ENCODE data around the gene BRPF3. TPM values are rescaled to one million over a fixed set of nuclear protein-coding genes. Genes with fewer than 3 reads are reported as not detected.

BRPF3 gene
- total RNA-seq, 1 experiment from 2014 or later: 43.4 TPM

DNA sequence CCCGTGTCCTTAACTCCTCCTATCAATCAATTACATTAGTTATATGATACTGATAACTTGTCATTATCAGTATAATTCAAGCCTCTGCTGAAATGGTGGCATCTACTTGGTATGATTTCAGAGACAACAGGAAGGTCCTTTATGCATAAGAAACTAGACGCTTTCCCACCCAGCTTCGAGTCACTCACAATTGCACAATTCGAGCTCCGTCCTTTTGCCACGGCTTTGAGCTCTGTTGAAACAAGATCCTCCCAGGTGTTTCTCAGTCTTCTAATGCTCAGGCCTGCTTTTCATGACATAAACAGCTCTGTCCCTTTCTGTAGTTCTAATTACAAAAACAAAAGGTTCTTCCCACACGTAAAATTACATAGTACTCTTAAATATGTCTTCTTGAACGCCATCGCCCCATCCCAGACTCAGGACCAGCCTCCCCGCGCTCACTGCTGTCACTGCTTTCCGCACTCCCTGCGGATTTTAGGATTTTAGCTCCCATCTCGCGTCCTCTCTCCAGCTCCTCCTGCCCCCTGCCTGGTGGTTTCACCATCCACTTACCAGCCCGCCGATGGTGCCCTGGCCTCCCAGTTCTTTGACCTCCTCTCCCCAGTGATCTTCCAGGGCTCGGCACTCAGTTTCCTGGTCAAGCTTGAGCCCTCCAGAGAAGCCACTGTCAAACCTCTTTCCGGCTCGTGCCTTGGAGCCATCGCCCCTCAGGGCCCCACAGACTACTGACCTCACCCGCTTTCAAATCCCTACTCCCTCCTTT lies 50.1 kb downstream of the BRPF3 start:
- H3K4me2 ChIP-seq (ENCODE audit: insufficient read depth, insufficient read length, low read length): no peak overlapping the region
- no peak overlapping the region for H3K27ac ChIP-seq (ENCODE audit: insufficient read length, low read depth, low read length)
- no peak overlapping the region for H2BK15ac ChIP-seq (ENCODE audit: low read depth, low read length)
- no peak overlapping the region for H3K56ac ChIP-seq (ENCODE audit: insufficient read length, low read depth, low read length)
- no peak overlapping the region for H3K9ac ChIP-seq (ENCODE audit: extremely low read depth, insufficient read length, low read length)
- H2AK5ac ChIP-seq (ENCODE audit: insufficient read length, low read length): no peak overlapping the region
- no peak overlapping the region for H3T11ph ChIP-seq (ENCODE audit: low read length)
- Mint-ChIP-seq H3K4me1 (peaks cover 48 to 65% of the 10 kb centered on the region in 2 experiments), H3K4me3 (no peak overlapping the region), H3K27ac (peak overlapping the region in 2 of 3 experiments; percentile 13 to 19; a peak in 2 of 7 replicates), H3K36me3 (ENCODE audit: insufficient read depth in 1 of 3, low read depth in 3 of 3) (no peaks in the 10 kb centered on the region; a peak in 1 of 7 replicates), H3K27me3 (ENCODE audit: low read depth) (no peaks in the 10 kb centered on the region; the same call in 1 of the 2 replicates), H3K9me3 (no peaks in the 10 kb centered on the region)
- no peak for TF ChIP-seq CTCF (conservative IDR thresholded peaks at IDR 0.05)
- no peak overlapping the region for H4K8ac ChIP-seq (replicated peaks; ENCODE audit: insufficient read length, low read depth, low read length)
- H3K27me3 ChIP-seq (ENCODE audit: insufficient read depth, low read length): no peaks in the 10 kb centered on the region
- H4K5ac ChIP-seq (ENCODE audit: insufficient read length, low read depth, low read length): no peak overlapping the region
- no peaks in the 10 kb centered on the region for H4K20me1 ChIP-seq (ENCODE audit: control insufficient read depth, insufficient read depth, insufficient read length)
- H3K4ac ChIP-seq (ENCODE audit: low read depth, low read length): no peak overlapping the region
- H3K79me1 ChIP-seq (ENCODE audit: insufficient read depth, low read depth, low read length, poor library complexity, severe bottlenecking): no peaks in the 10 kb centered on the region
- no peak overlapping the region for H3K14ac ChIP-seq (ENCODE audit: insufficient read depth, low read length)
- no peak overlapping the region for H3K18ac ChIP-seq (ENCODE audit: insufficient read length, low read depth, low read length)
- no peak overlapping the region for H2AFZ ChIP-seq (ENCODE audit: low read length)
- no peaks in the 10 kb centered on the region for H3K23me2 ChIP-seq (ENCODE audit: insufficient read length, low read depth, low read length, poor library complexity, severe bottlenecking)
- H2BK20ac ChIP-seq (ENCODE audit: low read depth, low read length, poor library complexity, severe bottlenecking): no peak overlapping the region
- H2BK12ac ChIP-seq (ENCODE audit: insufficient read length, low read depth, low read length): no peak overlapping the region
- WGBS (ENCODE audit: extremely low coverage, insufficient read length, low lambda C conversion rate): no CpG with 5 or more reads among the region's 22 CpGs
- no peaks in the 10 kb centered on the region for H3K79me2 ChIP-seq (ENCODE audit: insufficient read depth, low read length)
- DNase-seq: no peak
- peaks cover 12% of the 10 kb centered on the region; the same call in 1 of the 2 replicates for H3K4me1 ChIP-seq (ENCODE audit: insufficient read depth, low read length)
- no peak overlapping the region for H2BK5ac ChIP-seq (ENCODE audit: insufficient read length, low read length)
- no peak overlapping the region for H4K91ac ChIP-seq (ENCODE audit: insufficient read length, low read depth, low read length)
- no peak overlapping the region for H3K23ac ChIP-seq (ENCODE audit: insufficient read length, low read depth, low read length)
- no peaks in the 10 kb centered on the region for H3K9me3 ChIP-seq (ENCODE audit: control insufficient read depth, low read depth, low read length)
- no peak overlapping the region for H2BK120ac ChIP-seq (ENCODE audit: low read depth, low read length, poor library complexity, severe bottlenecking)

Data from H9 (cell line).